Liver (tissue), 9 donors: ENCODE data around the gene KDM1B. TPM values are rescaled to one million over a fixed set of nuclear protein-coding genes. Genes with fewer than 3 reads are reported as not detected.

Source experiments
- DNase-seq: peaks from one replicate; pipeline ENCODE4 v3.0.0-alpha.2; 2017; ENCODE audit warnings: low spot score
- H3K27ac ChIP-seq, 2 donors: one replicate each; pipeline ENCODE4 v1.7.0; 2013; ENCODE audit warnings: inconsistent platforms in 2 of 2, low read length in 2 of 2, control low read depth in 1 of 2, low read depth in 1 of 2, mild to moderate bottlenecking in 1 of 2
- H3K27me3 ChIP-seq, 4 donors: one replicate each; pipeline versions ENCODE4 v1.6.1 to v1.7.0; 2013; ENCODE audit warnings: low read length in 3 of 4, inconsistent platforms in 1 of 4, mild to moderate bottlenecking in 1 of 4, moderate library complexity in 1 of 4; ENCODE audit not compliant: control insufficient read depth in 4 of 4, insufficient read depth in 4 of 4
- H3K36me3 ChIP-seq, 4 donors: one replicate each; pipeline versions ENCODE4 v1.6.1 to v1.7.0; 2013; ENCODE audit warnings: low read length in 3 of 4, mild to moderate bottlenecking in 3 of 4, low read depth in 1 of 4, moderate library complexity in 1 of 4; ENCODE audit not compliant: control insufficient read depth in 4 of 4, insufficient read depth in 3 of 4
- H3K4me1 ChIP-seq, 4 donors: one replicate each; pipeline versions ENCODE4 v1.6.1 to v1.7.0; 2013; ENCODE audit warnings: low read length in 3 of 4, mild to moderate bottlenecking in 3 of 4, moderate library complexity in 1 of 4; ENCODE audit not compliant: control insufficient read depth in 4 of 4, insufficient read depth in 4 of 4
- H3K4me3 ChIP-seq, 3 donors: one replicate each; pipeline versions ENCODE4 v1.6.1 to v1.7.0; 2013; ENCODE audit warnings: low read length in 3 of 3, control low read depth in 1 of 3, low read depth in 1 of 3, mild to moderate bottlenecking in 1 of 3
- H3K9ac ChIP-seq, 2 donors: one replicate each; pipeline ENCODE4 v1.7.0; 2013; ENCODE audit warnings: low read length in 2 of 2, mild to moderate bottlenecking in 2 of 2, moderate library complexity in 2 of 2, control low read depth in 1 of 2, low read depth in 1 of 2
- H3K9me3 ChIP-seq, 4 donors: one replicate each; pipeline versions ENCODE4 v1.6.1 to v1.7.0; 2013; ENCODE audit warnings: low read length in 3 of 4; ENCODE audit not compliant: control insufficient read depth in 4 of 4
- CTCF ChIP-seq: fragments of 150-350 bp; IDR thresholded peaks from 2 replicates; pipeline ENCODE4 v1.5.1; 2017; ENCODE audit warnings: improper control_type of control experiment, low read depth, low read length; ENCODE audit not compliant: missing input control
- EGR1 ChIP-seq, 2 donors: IDR thresholded peaks; 2 replicates each; pipeline ENCODE4 v1.6.1; 2016 to 2018; ENCODE audit warnings: antibody characterized with exemption in 2 of 2, low read depth in 2 of 2
- FOXA2 ChIP-seq: IDR thresholded peaks from 2 replicates; pipeline ENCODE4 v1.6.1; 2016; ENCODE audit warnings: antibody characterized with exemption
- GABPA ChIP-seq, 2 donors: IDR thresholded peaks in 1 of 2; conservative IDR thresholded peaks in 1 of 2; 2 replicates each; pipeline ENCODE4 v1.6.1; 2016; ENCODE audit warnings: antibody characterized with exemption in 2 of 2, mild to moderate bottlenecking in 1 of 2, moderate library complexity in 1 of 2
- HNF4A ChIP-seq, 2 donors: conservative IDR thresholded peaks; 2 replicates each; pipeline ENCODE4 v1.6.1; 2016; ENCODE audit warnings: antibody characterized with exemption in 2 of 2, mild to moderate bottlenecking in 2 of 2
- HNF4G ChIP-seq: IDR thresholded peaks from 2 replicates; pipeline ENCODE4 v1.6.1; 2016; ENCODE audit warnings: antibody characterized with exemption
- NR2F2 ChIP-seq: IDR thresholded peaks from 2 replicates; pipeline ENCODE4 v1.6.1; 2016; ENCODE audit warnings: antibody characterized with exemption
- REST ChIP-seq: IDR thresholded peaks from 2 replicates; pipeline ENCODE4 v1.6.1; 2016; ENCODE audit warnings: antibody characterized with exemption, mild to moderate bottlenecking
- SP1 ChIP-seq: IDR thresholded peaks from 2 replicates; pipeline ENCODE4 v1.6.1; 2018; ENCODE audit warnings: antibody characterized with exemption, mild to moderate bottlenecking
- TAF1 ChIP-seq: conservative IDR thresholded peaks from 2 replicates; pipeline ENCODE4 v1.6.1; 2016; ENCODE audit warnings: antibody characterized with exemption, mild to moderate bottlenecking
- YY1 ChIP-seq: IDR thresholded peaks from 2 replicates; pipeline ENCODE4 v1.6.1; 2016; ENCODE audit warnings: antibody characterized with exemption, mild to moderate bottlenecking
- ZBTB33 ChIP-seq: IDR thresholded peaks from 2 replicates; pipeline ENCODE4 v1.6.1; 2016; ENCODE audit warnings: antibody characterized with exemption
- WGBS: extraction: QIAGEN DNeasy Blood & Tissue Kit; methylation state at CpG from one replicate; pipeline ENCODE4 v1.1.7; 2013; 5-methylcytosine and 5-hydroxymethylcytosine counted together
- polyA plus RNA-seq, 2 donors: library from polyadenylated mRNA; stranded (reverse) in 1 of 2; unstranded in 1 of 2; fragments of 200-250 nt in 1 of 2; fragments of >200 nt in 1 of 2; fragmentation: Nextera tagmentation in 1 of 2; extraction: Ambion mirVana in 1 of 2; gene quantifications; one replicate each; pipeline versions ENCODE4 v1.2.1 to v1.2.3, GENCODE V29; 2013 to 2015
- total RNA-seq, 2 donors: library from RNA; depleted of rRNA; stranded (reverse); fragments of >200 nt; gene quantifications; one replicate each; pipeline ENCODE4 v1.2.3, GENCODE V29; 2014
- donor health status: healthy.
- donor health status: healthy.
- donor health status: healthy.
- donor health status: healthy.
- donor health status: healthy.

The KDM1B gene
- total and polyA plus RNA-seq, 4 donors = 1.6 to 10.2 (median 6.7) TPM

GRCh38 chr6:18126121-18126520, 29.1 kb upstream of the KDM1B start:
- Histone ChIP-seq H3K4me1 (peaks cover 0 to 12% (median 5%) of the 10 kb centered on the region in 4 donors), H3K4me3 (no peak overlapping the region), H3K9ac (no peak overlapping the region), H3K9me3 (no peaks in the 10 kb centered on the region), H3K36me3 (peaks cover 4 to 17% (median 8%) of the 10 kb centered on the region in 4 donors), H3K27me3 (no peaks in the 10 kb centered on the region), H3K27ac (no peak overlapping the region)
- no peak for DNase-seq
- 68% methylated on average over 5 of the region's 5 CpGs for WGBS
- TF ChIP-seq FOXA2 (no peak), HNF4A (conservative IDR thresholded peaks at IDR 0.05) (no peak)

GRCh38 chr6:18132346-18132745, 22.9 kb upstream of the KDM1B start:
- Histone ChIP-seq H3K27ac (no peak overlapping the region), H3K36me3 (peaks cover 12 to 57% (median 37%) of the 10 kb centered on the region in 4 donors), H3K4me3 (no peak overlapping the region), H3K4me1 (peaks cover 0 to 5% (median 0%) of the 10 kb centered on the region in 4 donors), H3K27me3 (no peaks in the 10 kb centered on the region), H3K9ac (no peak overlapping the region), H3K9me3 (no peaks in the 10 kb centered on the region)
- DNase-seq = no peak
- 95% methylated on average over 3 of the region's 3 CpGs for WGBS
- TF ChIP-seq ZBTB33 (no peak), NR2F2 (no peak), HNF4A (conservative IDR thresholded peaks at IDR 0.05) (no peak)

GRCh38 chr6:18135171-18135570, 20.1 kb upstream of the KDM1B start:
- TF ChIP-seq YY1 = no peak
- TF ChIP-seq CTCF = no peak
- TF ChIP-seq FOXA2 = no peak
- TF ChIP-seq EGR1 (IDR thresholded peaks at IDR 0.05; ENCODE audit: low read depth in 2 of 2) = no peak
- TF ChIP-seq SP1 = no peak
- no peak for TF ChIP-seq HNF4A (conservative IDR thresholded peaks at IDR 0.05)
- TF ChIP-seq GABPA (IDR thresholded peaks at IDR 0.05 in 1 of 2, conservative IDR thresholded peaks at IDR 0.05 in 1 of 2) = no peak
- Histone ChIP-seq H3K27me3 (no peaks in the 10 kb centered on the region), H3K9ac (no peak overlapping the region), H3K4me1 (peaks cover 0 to 5% (median 0%) of the 10 kb centered on the region in 4 donors), H3K36me3 (peaks cover 14 to 59% (median 47%) of the 10 kb centered on the region in 4 donors), H3K9me3 (no peaks in the 10 kb centered on the region), H3K4me3 (no peak overlapping the region), H3K27ac (no peak overlapping the region)
- 99% methylated on average over 2 of the region's 2 CpGs for WGBS
- no peak for DNase-seq

GRCh38 chr6:18136260-18136659, 19.0 kb upstream of the KDM1B start:
- TF ChIP-seq NR2F2 = no peak
- TF ChIP-seq HNF4G = no peak
- TF ChIP-seq TAF1 = no peak
- no peak for TF ChIP-seq REST
- 56% methylated on average over 10 of the region's 10 CpGs for WGBS
- Histone ChIP-seq H3K9me3 (no peaks in the 10 kb centered on the region), H3K4me1 (peaks cover 0 to 5% (median 0%) of the 10 kb centered on the region in 4 donors), H3K36me3 (peaks cover 12 to 59% (median 47%) of the 10 kb centered on the region in 4 donors), H3K27ac (no peak overlapping the region), H3K4me3 (no peak overlapping the region), H3K9ac (no peak overlapping the region), H3K27me3 (no peaks in the 10 kb centered on the region)
- DNase-seq = no peak
